ENCODE results near the gene LTB. TPM values are rescaled to one million over a fixed set of nuclear protein-coding genes. Genes with fewer than 3 reads are reported as not detected.

LTB gene
- total and polyA plus RNA-seq, 9 of the 15 experiments (the other 6 are each of a cell fraction or from before 2014, with no cell fraction given) = 0.07 to 0.51 TPM; not detected in 7

GRCh38 chr6:31567531-31568370, 14.5 kb downstream of the LTB start (continued):
- TF ChIP-seq JUN (IDR thresholded peaks at IDR 0.05; ENCODE audit: borderline replicate concordance, low read depth, low read length) (no peak), JUN (CRISPR knock-in tag; IDR thresholded peaks at IDR 0.05; ENCODE audit: borderline replicate concordance) (no peak), ATF3 (IDR thresholded peaks at IDR 0.05) (0 out of 2 replicates have a peak, but pooled peaks have one; percentile 12), ATF3 (CRISPR knock-in tag; conservative IDR thresholded peaks at IDR 0.05) (no peak), SMARCE1 (IDR thresholded peaks at IDR 0.05) (peak; percentile 35; the same call in 1 of the 2 replicates), C11orf30 (IDR thresholded peaks at IDR 0.05; ENCODE audit: low read depth) (peak; percentile 84), POLR2H (tag; IDR thresholded peaks at IDR 0.05; ENCODE audit: low read depth) (no peak), VEZF1 (CRISPR knock-in tag; IDR thresholded peaks at IDR 0.05) (0 out of 2 replicates have a peak, but pooled peaks have one; percentile 15), EGR1 (conservative IDR thresholded peaks at IDR 0.05) (0 out of 2 replicates have a peak, but pooled peaks have one; percentile 15)

Data from K562 (cell line).